Heart left ventricle (tissue), 13 donors: ENCODE measurements around the gene SLC22A14.

ENCODE experiments used
- POLR2A ChIP-seq, 2 donors: fragments of 450-650 bp; IDR thresholded peaks; one replicate each; pipeline ENCODE4 v1.6.1; 2017; ENCODE audit warnings: antibody characterized with exemption in 2 of 2, mild to moderate bottlenecking in 2 of 2, moderate library complexity in 2 of 2
- TF ChIP-seq, protein P1 (sequence below), 12 donors: fragments of 200-600 bp; sonication (generic) in 4 of 12; IDR thresholded peaks; one replicate each; pipeline versions ENCODE4 v1.5.0 to v1.8.0; 2018 to 2022; ENCODE audit warnings: antibody characterized with exemption in 12 of 12, mild to moderate bottlenecking in 5 of 12
- donor health status: ischemic (EF 13 %, LVEDD 7.1; RV severe dilation, severe dysfunction).
- donor health status: DM: no; HTN: yes; CAD: no.
- donor health status: DM: no; HTN: no; CAD: no.
- donor health status: ischemic (EF 25% LVEDD 6.9; RV normal size, moderate dysfunction).
- donor health status: ischemic (EF 25% LVEDD 5.7; RV mildly dilated, moderate dysfunction).
- donor health status: ischemic (EF 35%, LVEDD 5.7; RV mildly dilated, moderate dysfunction).
- donor health status: nonischemic (EF 11% LVEDD 7.7; RV severe dilation, severe dysfunction).
- donor health status: DM: yes; HTN: yes; CAD: no.
- donor health status: PGD.
- donor health status: ischemic (EF 29% LVEDD 5.4; RV normal size, mild dysfunction).
- donor health status: nonischemic (EF 23%, LVEDD 6.1; RV moderate dilation, normal function).

DNA sequence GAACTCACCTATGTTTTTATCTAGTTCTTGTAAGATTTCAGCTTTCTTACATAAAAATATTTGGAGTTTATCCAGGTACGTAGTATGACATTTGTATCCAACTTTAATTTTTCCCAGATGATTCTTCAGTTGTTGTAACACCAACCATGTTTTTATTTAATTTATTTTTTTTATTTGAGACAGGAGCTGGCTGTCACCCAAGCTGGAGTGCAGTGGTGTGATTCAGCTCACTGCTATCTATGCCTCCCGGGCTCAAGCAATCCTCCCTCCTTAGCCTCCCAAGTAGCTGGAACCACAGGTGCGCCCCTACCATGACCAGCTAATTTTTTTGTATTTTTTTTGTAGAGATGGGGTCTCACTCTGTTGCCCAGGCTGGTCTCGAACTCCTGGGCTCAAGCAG lies 71.1 kb downstream of the SLC22A14 start:
- TF ChIP-seq, protein P1, sequence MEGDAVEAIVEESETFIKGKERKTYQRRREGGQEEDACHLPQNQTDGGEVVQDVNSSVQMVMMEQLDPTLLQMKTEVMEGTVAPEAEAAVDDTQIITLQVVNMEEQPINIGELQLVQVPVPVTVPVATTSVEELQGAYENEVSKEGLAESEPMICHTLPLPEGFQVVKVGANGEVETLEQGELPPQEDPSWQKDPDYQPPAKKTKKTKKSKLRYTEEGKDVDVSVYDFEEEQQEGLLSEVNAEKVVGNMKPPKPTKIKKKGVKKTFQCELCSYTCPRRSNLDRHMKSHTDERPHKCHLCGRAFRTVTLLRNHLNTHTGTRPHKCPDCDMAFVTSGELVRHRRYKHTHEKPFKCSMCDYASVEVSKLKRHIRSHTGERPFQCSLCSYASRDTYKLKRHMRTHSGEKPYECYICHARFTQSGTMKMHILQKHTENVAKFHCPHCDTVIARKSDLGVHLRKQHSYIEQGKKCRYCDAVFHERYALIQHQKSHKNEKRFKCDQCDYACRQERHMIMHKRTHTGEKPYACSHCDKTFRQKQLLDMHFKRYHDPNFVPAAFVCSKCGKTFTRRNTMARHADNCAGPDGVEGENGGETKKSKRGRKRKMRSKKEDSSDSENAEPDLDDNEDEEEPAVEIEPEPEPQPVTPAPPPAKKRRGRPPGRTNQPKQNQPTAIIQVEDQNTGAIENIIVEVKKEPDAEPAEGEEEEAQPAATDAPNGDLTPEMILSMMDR (IDR thresholded peaks at IDR 0.05) = no peak
- no peak for TF ChIP-seq POLR2A (IDR thresholded peaks at IDR 0.05)
